Measurements from ENCODE around the gene EMC7. TPM values are rescaled to one million over a fixed set of nuclear protein-coding genes. Genes with fewer than 3 reads are reported as not detected.

Gene EMC7
- total RNA-seq, 1 experiment from 2014 or later = 38.7 TPM

GRCh38 chr15:34107315-34107714 is 5.7 kb upstream of the EMC7 start:
- Histone ChIP-seq H3K79me2 (ENCODE audit: insufficient read depth, low read length) (no peaks in the 10 kb centered on the region), H3K36me3 (ENCODE audit: control insufficient read depth in 1 of 2, insufficient read depth in 2 of 2, low read length in 2 of 2) (no peaks in the 10 kb centered on the region), H3K4me1 (ENCODE audit: control insufficient read depth in 1 of 2, insufficient read depth in 2 of 2, low read length in 2 of 2) (peaks cover under 1 to 7% of the 10 kb centered on the region in 2 experiments; a peak in 2 of 4 replicates), H3K27ac (ENCODE audit: low read depth, low read length) (no peak overlapping the region), H2AFZ (ENCODE audit: low read depth, low read length, poor library complexity, severe bottlenecking) (no peak overlapping the region), H3K27me3 (ENCODE audit: insufficient read depth, low read length) (no peaks in the 10 kb centered on the region), H3K9ac (ENCODE audit: low read length) (no peak overlapping the region), H3K9me2 (ENCODE audit: insufficient read depth) (no peaks in the 10 kb centered on the region), H3K4me3 (replicated peaks in 1 of 2; ENCODE audit: low read depth in 1 of 2, low read length in 2 of 2) (no peak overlapping the region), H4K20me1 (ENCODE audit: insufficient read depth) (no peaks in the 10 kb centered on the region), H3K4me2 (ENCODE audit: low read length) (no peak overlapping the region), H3K9me3 (ENCODE audit: control insufficient read depth in 1 of 2, insufficient read depth in 1 of 2, low read depth in 1 of 2, low read length in 2 of 2) (peaks cover 0 to 5% of the 10 kb centered on the region in 2 experiments; a peak in 1 of 4 replicates)
- no peak for TF ChIP-seq EZH2 (IDR thresholded peaks at IDR 0.05)
- TF ChIP-seq CBX3 (IDR thresholded peaks at IDR 0.05; ENCODE audit: low read depth) = no peak
- TF ChIP-seq RAD21 (IDR thresholded peaks at IDR 0.05; ENCODE audit: low read depth) = no peak
- TF ChIP-seq SP1 (IDR thresholded peaks at IDR 0.05; ENCODE audit: low read depth) = no peak
- TF ChIP-seq ATF3 (IDR thresholded peaks at IDR 0.05) = no peak
- TF ChIP-seq JUND (IDR thresholded peaks at IDR 0.05) = no peak
- TF ChIP-seq MAX (IDR thresholded peaks at IDR 0.05) = no peak
- no peak for TF ChIP-seq EZH2phosphoT487 (IDR thresholded peaks at IDR 0.05; ENCODE audit: borderline replicate concordance)
- TF ChIP-seq POLR2A (IDR thresholded peaks at IDR 0.05; ENCODE audit: borderline replicate concordance, extremely low read depth, insufficient read depth, insufficient read length) = no peak
- no peak for TF ChIP-seq POLR2AphosphoS5 (IDR thresholded peaks at IDR 0.05; ENCODE audit: low read depth, low read length)
- TF ChIP-seq FOSL1 (IDR thresholded peaks at IDR 0.05; ENCODE audit: low read depth) = no peak
- TF ChIP-seq TCF7L2 (IDR thresholded peaks at IDR 0.05; ENCODE audit: borderline replicate concordance, extremely low read depth, insufficient read depth, insufficient read length) = no peak
- TF ChIP-seq YY1 (IDR thresholded peaks at IDR 0.05; ENCODE audit: extremely low read depth, insufficient replicate concordance, low read depth, low read length) = no peak
- ATAC-seq = no peak
- BruUV-seq (replicated peaks) = no TSS peak
- CTCF ChIA-PET = interaction anchor here (1.1 kb wide), 1 partner anchor 102 kb away, joined by 6 read pairs; the partner anchor contains the start of gene KATNBL1
- POLR2A ChIA-PET = no interaction called here
- intact Hi-C loops (cut with micrococcal nuclease) = no loop called here
- DNase-seq (ENCODE audit: low read depth, low spot score) = no peak
- RAD21 ChIA-PET (ENCODE audit: low non-redundant PET in 1 of 2, low total read pairs in 2 of 2, uncharacterized antibody in 2 of 2, unreplicated experiment in 2 of 2) = no interaction called here
